GM12873 (cell line): ENCODE results near the gene BRD4.

Experiments
- CTCF ChIP-seq: IDR thresholded peaks from 2 replicates; pipeline ENCODE4 v1.5.1; 2012; ENCODE audit warnings: low read depth, mild to moderate bottlenecking, moderate library complexity, low read length, control low read depth; ENCODE audit not compliant: insufficient read depth; ENCODE audit errors: missing control alignments

Gene BRD4

GRCh38 chr19:15250640-15250993 lies 81.7 kb downstream of the BRD4 start:
- TF ChIP-seq CTCF, result no peak

- no peak for TF ChIP-seq CTCF
Observed at GRCh38 chr19:15249972-15250639, 82.2 kb downstream of the BRD4 start.

- no peak for TF ChIP-seq CTCF
Observed at GRCh38 chr19:15249528-15249874, 82.8 kb downstream of the BRD4 start.

- TF ChIP-seq CTCF, result no peak
Observed at GRCh38 chr19:15248648-15249527, 83.5 kb downstream of the BRD4 start.

- TF ChIP-seq CTCF, result no peak
Observed at GRCh38 chr19:15248106-15248505, 84.2 kb downstream of the BRD4 start.

GRCh38 chr19:15247107-15248014 lies 85.0 kb downstream of the BRD4 start:
- no peak for TF ChIP-seq CTCF

GRCh38 chr19:15246198-15246481 lies 86.2 kb downstream of the BRD4 start:
- TF ChIP-seq CTCF, result no peak
